D721Med (cell line): Measurements from ENCODE around the gene NACAD.

ENCODE experiments used
- DNase-seq: peaks from one replicate; pipeline ENCODE4 v3.0.0; 2011; ENCODE audit warnings: low spot score; ENCODE audit not compliant: insufficient read length
- FAIRE-seq: peaks from 2 replicates; lab custom pipeline; 2011; peaks lifted over from hg19 to GRCh38; lab: Jason Lieb, UNC
- CTCF ChIP-seq: IDR thresholded peaks from 2 replicates; pipeline ENCODE4 v1.5.1; 2012; ENCODE audit warnings: mild to moderate bottlenecking, control low read depth; ENCODE audit not compliant: insufficient read depth; ENCODE audit errors: missing control alignments

NACAD gene

GRCh38 chr7:45060295-45060694 lies 28.5 kb downstream of the NACAD start:
- TF ChIP-seq CTCF: no peak
- DNase-seq (no peak), FAIRE-seq (no peak)

GRCh38 chr7:45057878-45058277 lies 30.9 kb downstream of the NACAD start:
- DNase-seq (no peak), FAIRE-seq (no peak)
- no peak for TF ChIP-seq CTCF

- FAIRE-seq (no peak), DNase-seq (no peak)
- no peak for TF ChIP-seq CTCF
These were observed 33.1 kb downstream of the NACAD start for GRCh38 chr7:45055594-45056219.

DNA sequence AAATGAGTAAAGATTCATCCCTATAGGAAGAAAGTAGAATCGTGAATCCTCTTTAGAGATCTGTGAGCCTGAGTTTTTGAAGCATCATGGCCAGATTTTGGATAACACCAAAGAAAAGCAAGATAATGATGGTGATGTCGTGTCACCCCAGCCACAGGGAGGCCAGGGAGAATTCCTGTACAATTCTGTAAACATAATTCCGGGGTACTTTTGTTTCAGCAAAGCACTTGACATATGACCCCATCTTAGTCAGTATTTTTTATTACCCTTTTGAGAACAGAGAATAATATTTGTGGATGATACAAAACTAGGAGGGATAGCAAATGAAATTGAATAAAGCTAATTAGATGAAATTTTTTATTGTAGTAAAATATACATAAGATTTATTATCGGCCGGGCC lies 33.8 kb downstream of the NACAD start:
- no peak for FAIRE-seq
- no peak for TF ChIP-seq CTCF

GRCh38 chr7:45054442-45054841 lies 34.3 kb downstream of the NACAD start:
- no peak for FAIRE-seq
- TF ChIP-seq CTCF: no peak
- no peak for DNase-seq

More for the DNA sequence above, 33.8 kb downstream of the NACAD start:
- no peak for DNase-seq

DNA sequence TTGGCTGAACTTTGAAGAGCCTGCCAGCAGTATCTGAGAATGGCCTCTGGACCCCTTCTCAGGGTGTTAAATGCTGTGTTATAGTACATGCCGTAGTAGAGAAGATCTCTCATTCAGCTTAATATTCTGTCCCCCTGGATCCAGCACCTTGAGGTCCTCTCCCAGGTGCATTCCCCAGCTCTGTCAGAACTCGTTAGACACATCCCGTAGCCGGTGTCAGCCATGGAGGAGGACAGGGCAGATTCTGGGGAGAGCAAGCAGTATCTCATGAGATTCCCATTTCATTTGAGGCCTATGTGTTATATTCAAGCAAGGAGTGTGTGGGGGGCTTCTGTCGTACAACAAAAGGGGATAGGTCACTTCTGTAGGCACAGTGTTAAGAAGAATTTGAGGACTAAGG lies 34.8 kb downstream of the NACAD start:
- DNase-seq: no peak
- no peak for FAIRE-seq
- no peak for TF ChIP-seq CTCF

DNA sequence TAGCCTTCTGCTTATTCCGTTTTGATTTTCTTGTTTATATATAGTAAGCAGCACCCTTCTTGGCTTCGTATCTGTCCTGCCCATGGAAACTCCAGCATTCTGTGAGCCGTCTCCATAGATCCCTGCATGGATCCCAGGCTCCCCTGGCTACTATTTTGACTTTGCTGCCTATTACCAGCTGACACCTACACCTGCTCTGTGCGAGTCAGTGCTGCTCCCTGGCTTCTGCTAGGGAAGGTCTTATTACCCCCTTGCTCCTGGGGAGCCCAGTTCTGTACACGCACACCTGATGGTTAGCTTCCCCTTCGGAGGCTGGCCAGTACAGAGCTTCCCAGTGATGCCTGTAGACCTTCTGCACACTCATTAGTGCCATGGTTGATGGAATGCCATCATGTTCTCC lies 35.4 kb downstream of the NACAD start:
- TF ChIP-seq CTCF: no peak
- DNase-seq: no peak

More for the DNA sequence above, 35.4 kb downstream of the NACAD start:
- no peak for FAIRE-seq
